HG03159 (cell line): ENCODE measurements around the gene IFIT3.
"Not testable (repeated sequence)": the region's sequence is repeated elsewhere in the genome, so short reads cannot be mapped to it uniquely, and the experiment has no call there.

ENCODE experiments used
- ATAC-seq: cut with Tn5 transposase; IDR thresholded peaks from one replicate; pipeline ENCODE4 v1.9.1; 2021; ENCODE audit warnings: mild to moderate bottlenecking, moderate library complexity; ENCODE audit not compliant: unreplicated experiment

Gene IFIT3

GRCh38 chr10:89327803-89328441, at the start of gene IFIT3:
IFIT3 (plus strand) TSS chr10:89327997; CDS start chr10:89328074, 77 bp downstream.
- peak; percentile 33 for ATAC-seq

- no peak for ATAC-seq
Observed at GRCh38 chr10:89278034-89278535, 49.7 kb upstream of the IFIT3 start.

GRCh38 chr10:89278900-89279392, 48.9 kb upstream of the IFIT3 start:
- no peak for ATAC-seq

DNA sequence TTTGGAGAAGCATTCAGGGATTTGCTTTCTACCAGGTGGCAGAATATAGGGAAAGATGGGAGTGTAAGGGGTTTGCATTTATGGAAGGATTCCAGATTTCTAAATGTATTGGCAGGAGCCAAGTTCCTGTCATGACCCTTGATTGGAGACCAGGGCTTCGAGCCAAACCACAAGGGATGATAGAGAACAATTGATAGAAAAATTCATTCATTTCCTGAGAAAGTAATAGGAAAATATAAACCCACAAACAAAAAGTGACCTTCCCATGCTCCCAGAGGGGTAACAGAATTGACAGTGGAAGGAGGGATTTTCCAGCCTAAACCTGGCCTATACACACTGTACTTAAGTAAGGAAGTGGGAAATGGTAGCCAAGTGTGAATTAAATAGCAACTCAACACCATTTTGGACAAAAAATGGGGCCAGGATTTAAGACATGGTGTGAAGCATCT, 48.4 kb upstream of the IFIT3 start:
- ATAC-seq: no peak

DNA sequence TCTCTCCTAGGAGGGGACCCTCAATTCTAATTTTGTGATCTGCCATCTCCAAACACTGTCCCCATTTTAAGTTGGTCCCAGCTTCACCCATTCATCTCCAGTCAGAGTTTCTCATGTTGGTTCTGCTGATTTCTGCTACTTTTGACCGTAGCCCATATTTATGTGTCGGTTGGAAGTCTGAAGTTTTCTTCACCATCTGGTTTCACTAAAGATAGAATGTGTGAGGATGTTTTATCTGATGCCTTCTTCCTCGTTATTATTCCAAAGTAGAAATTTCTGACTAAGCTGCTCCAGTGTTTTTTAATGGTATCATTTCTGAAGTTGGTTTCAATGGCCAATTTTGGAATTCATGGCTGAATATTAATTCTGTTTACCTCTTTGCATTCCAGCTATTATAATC, 47.3 kb upstream of the IFIT3 start:
- no peak for ATAC-seq

DNA sequence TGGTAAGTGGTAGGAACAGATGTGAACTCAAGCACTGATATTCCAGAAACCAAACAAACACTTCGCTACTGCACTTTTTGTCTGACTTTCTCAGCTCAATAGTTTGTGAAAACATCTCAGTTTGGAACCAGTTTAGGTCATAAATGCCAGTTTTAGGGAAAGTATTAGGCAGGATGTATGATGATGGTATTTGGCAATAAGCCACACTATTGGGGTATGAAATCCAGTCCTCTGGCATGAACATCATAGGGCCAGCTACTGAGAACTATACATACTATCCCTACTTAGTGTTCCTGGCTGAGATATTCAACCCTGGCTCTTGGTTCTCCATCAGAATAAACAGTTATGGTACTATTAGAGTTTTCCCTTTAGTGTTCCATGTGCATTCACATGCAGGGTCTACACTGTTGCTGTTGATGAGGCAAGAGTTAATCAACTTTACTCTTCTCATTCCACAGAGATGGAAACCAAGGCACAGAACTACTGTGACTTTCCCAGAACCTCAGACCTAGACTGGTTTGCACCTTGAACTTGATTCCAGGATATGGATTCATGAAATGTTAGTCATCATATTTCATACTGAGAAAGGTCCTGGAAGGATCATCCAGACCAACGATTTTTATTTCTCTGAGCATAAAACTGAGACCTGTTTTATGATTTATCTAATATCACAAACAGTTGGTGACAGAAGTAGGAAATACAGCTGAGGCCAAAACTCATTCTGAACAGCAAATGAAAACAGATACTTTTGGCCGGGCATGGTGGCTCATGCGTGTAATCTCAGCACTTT, 46.0 kb upstream of the IFIT3 start:
- no peak for ATAC-seq

DNA sequence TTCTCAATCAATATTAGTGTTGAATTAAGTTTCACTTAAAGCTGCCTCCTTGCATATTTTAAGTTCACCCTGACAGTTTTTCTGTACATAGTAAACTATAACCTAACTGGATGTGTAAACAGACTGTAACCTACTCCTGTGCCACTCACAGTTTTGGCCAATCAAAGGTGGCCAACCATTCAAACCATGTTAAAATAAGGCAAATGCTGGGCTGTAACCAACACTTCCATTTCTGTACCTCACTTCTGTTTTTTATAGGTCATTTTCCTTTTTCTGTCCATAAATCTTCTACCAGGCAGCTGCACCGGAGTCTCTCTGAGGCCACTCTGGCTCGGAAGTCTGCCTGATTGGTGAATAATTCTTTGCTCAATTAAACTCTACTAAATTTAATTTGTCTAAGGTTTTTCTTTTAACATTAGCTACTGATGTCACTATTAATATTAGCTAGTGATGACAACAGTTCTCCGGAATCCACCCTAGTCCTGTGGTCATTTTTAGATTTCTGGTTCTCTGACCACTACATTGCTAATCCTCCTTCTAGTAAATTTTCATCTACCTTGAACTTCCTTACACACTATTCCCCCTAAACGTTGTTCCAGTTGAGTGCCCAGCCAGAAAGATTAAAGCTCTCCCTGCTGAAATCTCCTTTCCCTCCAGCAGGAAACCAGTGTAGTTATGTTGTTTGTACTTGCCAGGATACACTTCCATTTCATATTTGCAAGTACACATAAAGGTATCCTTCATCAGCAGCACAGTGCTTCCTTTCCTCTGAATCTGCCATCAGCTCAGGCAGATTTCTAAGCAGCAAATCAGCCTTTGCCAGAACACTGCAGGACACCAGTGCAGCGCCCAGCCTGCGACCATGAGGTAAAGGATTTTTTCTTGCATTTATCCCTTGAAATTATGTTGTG, 44.5 kb upstream of the IFIT3 start:
- no peak for ATAC-seq

GRCh38 chr10:89283936-89284475, 43.8 kb upstream of the IFIT3 start:
- ATAC-seq: no peak

- ATAC-seq: not testable (repeated sequence)
Observed at GRCh38 chr10:89284711-89285110, 43.1 kb upstream of the IFIT3 start.

DNA sequence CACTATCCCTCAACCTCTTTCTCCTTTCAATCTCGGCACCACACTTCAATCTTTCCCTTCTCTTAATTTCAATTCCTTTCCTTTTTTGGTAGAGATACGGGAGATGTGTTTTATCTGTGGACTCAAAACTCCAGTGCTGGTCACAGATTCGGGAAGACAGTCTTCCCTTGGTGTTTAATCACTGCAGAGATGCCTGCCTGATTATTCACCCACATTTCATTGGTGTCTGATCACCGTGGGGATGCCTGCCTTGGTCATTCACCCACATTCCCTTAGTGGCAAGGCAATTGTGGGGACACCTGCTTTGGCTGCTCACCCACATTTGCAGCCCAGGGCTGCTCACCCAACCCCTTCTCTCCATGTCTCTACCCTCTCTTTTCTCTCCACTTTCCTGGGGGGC, 42.5 kb upstream of the IFIT3 start:
- ATAC-seq: not testable (repeated sequence)

- no peak for ATAC-seq
Observed at GRCh38 chr10:89294721-89295239, 33.0 kb upstream of the IFIT3 start.

- ATAC-seq: no peak
Observed at GRCh38 chr10:89295597-89295996, 32.2 kb upstream of the IFIT3 start.

DNA sequence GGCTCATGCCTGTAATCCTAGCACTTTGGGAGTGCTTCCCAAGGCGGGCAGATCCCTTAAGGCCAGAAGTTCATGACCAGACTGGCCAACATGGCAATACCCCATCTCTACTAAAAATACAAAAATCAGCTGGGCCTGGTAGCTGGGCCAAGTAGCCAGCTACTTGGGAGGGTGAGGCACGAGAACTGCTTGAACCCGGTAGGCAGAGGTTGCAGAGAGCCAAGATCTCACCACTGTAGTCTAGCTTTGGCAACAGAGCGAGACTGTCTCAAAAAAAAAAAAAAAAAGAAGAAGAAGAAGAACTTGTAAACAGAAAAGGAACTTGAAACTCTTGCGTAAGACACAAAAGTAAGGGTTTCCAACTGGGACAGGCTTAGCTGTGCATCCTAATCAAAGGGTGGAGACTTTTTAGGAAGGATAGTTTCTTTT, 31.6 kb upstream of the IFIT3 start:
- ATAC-seq: no peak

GRCh38 chr10:89297356-89297755, 30.4 kb upstream of the IFIT3 start:
- ATAC-seq: no peak

- no peak for ATAC-seq
Observed at GRCh38 chr10:89297791-89298190, 30.0 kb upstream of the IFIT3 start.

GRCh38 chr10:89299031-89299430, 28.8 kb upstream of the IFIT3 start:
- no peak for ATAC-seq

DNA sequence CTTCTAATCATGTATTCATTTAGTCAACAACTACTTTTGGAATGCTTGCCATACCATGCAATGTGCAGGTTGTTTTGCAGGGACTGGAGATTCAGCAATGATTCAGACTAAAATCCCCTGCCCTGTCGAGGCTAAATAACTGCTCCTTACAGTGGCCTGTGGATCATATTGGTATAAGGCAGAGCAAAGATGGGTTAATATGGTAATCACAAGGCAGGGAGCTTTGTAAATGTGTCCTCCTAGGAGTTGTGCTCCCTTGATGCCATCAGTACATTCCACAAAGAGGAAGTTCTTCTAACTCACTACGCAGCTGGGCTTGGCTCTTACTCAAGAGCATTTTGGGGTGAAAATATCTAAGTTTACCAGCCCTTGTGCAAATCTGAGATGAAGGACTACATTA, 26.6 kb upstream of the IFIT3 start:
- peak; percentile 15 for ATAC-seq

- peak; percentile 73 for ATAC-seq
Observed at GRCh38 chr10:89301721-89302445, 25.9 kb upstream of the IFIT3 start, which contains the start of gene IFIT2. IFIT2 (plus strand) TSS chr10:89302046; CDS start chr10:89302124, 78 bp downstream.

DNA sequence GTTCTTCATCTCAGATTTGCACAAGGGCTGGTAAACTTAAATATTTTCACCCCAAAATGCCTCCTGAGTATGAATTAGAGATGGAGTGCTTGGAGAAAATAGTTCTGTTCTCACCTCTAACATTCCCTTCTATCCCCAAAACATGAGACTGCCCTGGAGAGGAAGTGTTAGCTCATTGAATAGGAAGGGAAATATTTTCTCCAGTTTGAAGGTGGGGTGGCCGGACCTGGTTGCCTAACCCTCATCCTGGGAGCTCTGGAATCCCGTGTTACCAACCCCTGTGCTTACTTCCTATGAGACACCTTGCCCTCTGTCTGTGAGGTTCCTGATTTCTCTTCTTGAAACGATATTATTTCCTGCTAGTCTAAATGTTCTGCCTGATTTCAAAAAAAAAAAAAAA, 25.2 kb upstream of the IFIT3 start:
- no peak for ATAC-seq

- no peak for ATAC-seq
Observed at GRCh38 chr10:89303161-89303560, 24.6 kb upstream of the IFIT3 start.
